SK-N-SH treated with all-trans-retinoic acid at 6 μM for 48 hours (cell line): ENCODE data around the gene MRPL4.

Source experiments
- ATAC-seq: fragments of 200-7000 bp; cut with Tn5 transposase; 3 replicates; pipeline ENCODE4 v1.9.1; 2020; ENCODE audit warnings: mild to moderate bottlenecking, moderate library complexity
- ARNTL ChIP-seq: fragments of 450-650 bp; formaldehyde crosslinking; IDR thresholded peaks from 2 replicates; pipeline ENCODE4 v1.5.0; 2020; ENCODE audit warnings: low read depth, mild to moderate bottlenecking, moderate library complexity, borderline replicate concordance
- BACH2 ChIP-seq: fragments of 250-450 bp; sonication (Bioruptor Pico); IDR thresholded peaks from 2 replicates; pipeline ENCODE4 v1.9.0; 2021; ENCODE audit warnings: mild to moderate bottlenecking, borderline replicate concordance
- CSRNP3 ChIP-seq: fragments of 250-450 bp; sonication (Bioruptor Pico); IDR thresholded peaks from 2 replicates; pipeline ENCODE4 v1.5.1; 2021; ENCODE audit warnings: mild to moderate bottlenecking, moderate library complexity
- ESRRG ChIP-seq: fragments of 250-450 bp; sonication (Bioruptor Pico); IDR thresholded peaks from 2 replicates; pipeline ENCODE4 v1.6.1; 2021; ENCODE audit warnings: mild to moderate bottlenecking
- GLIS3 ChIP-seq: fragments of 250-450 bp; sonication (Bioruptor Pico); IDR thresholded peaks from 2 replicates; pipeline ENCODE4 v1.5.0; 2020; ENCODE audit warnings: mild to moderate bottlenecking, moderate library complexity
- ISL1 ChIP-seq: fragments of 250-450 bp; sonication (Bioruptor Pico); IDR thresholded peaks from 2 replicates; pipeline ENCODE4 v2.1.2; 2022; ENCODE audit warnings: mild to moderate bottlenecking, moderate library complexity
- OSR1 ChIP-seq: fragments of 250-450 bp; sonication (Bioruptor Pico); IDR thresholded peaks from 2 replicates; pipeline ENCODE4 v1.8.0; 2022; ENCODE audit warnings: moderate library complexity, mild to moderate bottlenecking, inconsistent platforms
- PATZ1 ChIP-seq: fragments of 250-450 bp; sonication (Bioruptor Pico); IDR thresholded peaks from 2 replicates; pipeline ENCODE4 v1.8.0; 2020; ENCODE audit warnings: mild to moderate bottlenecking, moderate library complexity, borderline replicate concordance
- POU6F1 ChIP-seq: fragments of 250-450 bp; sonication (Bioruptor Pico); IDR thresholded peaks from 2 replicates; pipeline ENCODE4 v1.8.0; 2021; ENCODE audit warnings: low read depth, mild to moderate bottlenecking, moderate library complexity, borderline replicate concordance
- RARB ChIP-seq: fragments of 250-450 bp; sonication (Bioruptor Pico); IDR thresholded peaks from 2 replicates; pipeline ENCODE4 v1.8.0; 2021; ENCODE audit warnings: mild to moderate bottlenecking, moderate library complexity
- TCF4 ChIP-seq: fragments of 250-450 bp; sonication (Bioruptor Pico); IDR thresholded peaks from 2 replicates; pipeline ENCODE4 v1.8.0; 2021; ENCODE audit warnings: mild to moderate bottlenecking, moderate library complexity, borderline replicate concordance
- TOX ChIP-seq: fragments of 250-450 bp; sonication (Bioruptor Pico); IDR thresholded peaks from 2 replicates; pipeline ENCODE4 v1.8.0; 2021; ENCODE audit warnings: mild to moderate bottlenecking, moderate library complexity, borderline replicate concordance
- ZC3H10 ChIP-seq: fragments of 250-450 bp; sonication (Bioruptor Pico); IDR thresholded peaks from 2 replicates; pipeline ENCODE4 v1.5.1; 2021; ENCODE audit warnings: mild to moderate bottlenecking, moderate library complexity
- ZFP3 ChIP-seq: fragments of 250-450 bp; sonication (Bioruptor Pico); IDR thresholded peaks from 2 replicates; pipeline ENCODE4 v1.5.0; 2020; ENCODE audit warnings: mild to moderate bottlenecking, moderate library complexity
- ZFP30 ChIP-seq: fragments of 450-650 bp; formaldehyde crosslinking; IDR thresholded peaks from 2 replicates; pipeline ENCODE4 v1.5.0; 2022; ENCODE audit warnings: mild to moderate bottlenecking, moderate library complexity
- ZNF565 ChIP-seq: fragments of 450-650 bp; formaldehyde crosslinking; conservative IDR thresholded peaks from 2 replicates; pipeline ENCODE4 v1.5.0; 2020; ENCODE audit warnings: low read depth, mild to moderate bottlenecking, moderate library complexity
- ZNF70 ChIP-seq: fragments of 450-650 bp; formaldehyde crosslinking; IDR thresholded peaks from 2 replicates; pipeline ENCODE4 v1.5.0; 2020; ENCODE audit warnings: mild to moderate bottlenecking, moderate library complexity
- ZNF8 ChIP-seq: fragments of 450-650 bp; formaldehyde crosslinking; IDR thresholded peaks from 2 replicates; pipeline ENCODE4 v1.5.0; 2020; ENCODE audit warnings: mild to moderate bottlenecking, moderate library complexity
- TF ChIP-seq, protein P1 (sequence below): fragments of 250-450 bp; sonication (Bioruptor Pico); IDR thresholded peaks from 2 replicates; pipeline ENCODE4 v1.5.1; 2020; ENCODE audit warnings: low read depth, mild to moderate bottlenecking, moderate library complexity
- TF ChIP-seq, protein P2 (sequence below): fragments of 250-450 bp; sonication (Bioruptor Pico); IDR thresholded peaks from 2 replicates; pipeline ENCODE4 v1.5.0; 2020; ENCODE audit warnings: mild to moderate bottlenecking, moderate library complexity

MRPL4 gene

GRCh38 chr19:10226021-10226375, 26.0 kb upstream of the MRPL4 start:
- TF ChIP-seq, protein P1, sequence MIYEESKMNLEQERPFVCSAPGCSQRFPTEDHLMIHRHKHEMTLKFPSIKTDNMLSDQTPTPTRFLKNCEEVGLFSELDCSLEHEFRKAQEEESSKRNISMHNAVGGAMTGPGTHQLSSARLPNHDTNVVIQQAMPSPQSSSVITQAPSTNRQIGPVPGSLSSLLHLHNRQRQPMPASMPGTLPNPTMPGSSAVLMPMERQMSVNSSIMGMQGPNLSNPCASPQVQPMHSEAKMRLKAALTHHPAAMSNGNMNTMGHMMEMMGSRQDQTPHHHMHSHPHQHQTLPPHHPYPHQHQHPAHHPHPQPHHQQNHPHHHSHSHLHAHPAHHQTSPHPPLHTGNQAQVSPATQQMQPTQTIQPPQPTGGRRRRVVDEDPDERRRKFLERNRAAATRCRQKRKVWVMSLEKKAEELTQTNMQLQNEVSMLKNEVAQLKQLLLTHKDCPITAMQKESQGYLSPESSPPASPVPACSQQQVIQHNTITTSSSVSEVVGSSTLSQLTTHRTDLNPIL (CRISPR knock-in tag): no peak
- TF ChIP-seq ISL1 (CRISPR knock-in tag) (no peak), RARB (no peak), ZNF70 (no peak), CSRNP3 (no peak), ZNF8 (no peak), GLIS3 (CRISPR knock-in tag) (no peak), PATZ1 (CRISPR knock-in tag) (no peak), ARNTL (CRISPR knock-in tag) (no peak), POU6F1 (CRISPR knock-in tag) (no peak), BACH2 (no peak), ZC3H10 (CRISPR knock-in tag) (no peak), ZNF565 (CRISPR knock-in tag) (no peak), TOX (CRISPR knock-in tag) (no peak), ZFP3 (CRISPR knock-in tag) (no peak), ZFP30 (CRISPR knock-in tag) (no peak), ESRRG (CRISPR knock-in tag) (no peak), OSR1 (CRISPR knock-in tag) (no peak)
- TF ChIP-seq, protein P2, sequence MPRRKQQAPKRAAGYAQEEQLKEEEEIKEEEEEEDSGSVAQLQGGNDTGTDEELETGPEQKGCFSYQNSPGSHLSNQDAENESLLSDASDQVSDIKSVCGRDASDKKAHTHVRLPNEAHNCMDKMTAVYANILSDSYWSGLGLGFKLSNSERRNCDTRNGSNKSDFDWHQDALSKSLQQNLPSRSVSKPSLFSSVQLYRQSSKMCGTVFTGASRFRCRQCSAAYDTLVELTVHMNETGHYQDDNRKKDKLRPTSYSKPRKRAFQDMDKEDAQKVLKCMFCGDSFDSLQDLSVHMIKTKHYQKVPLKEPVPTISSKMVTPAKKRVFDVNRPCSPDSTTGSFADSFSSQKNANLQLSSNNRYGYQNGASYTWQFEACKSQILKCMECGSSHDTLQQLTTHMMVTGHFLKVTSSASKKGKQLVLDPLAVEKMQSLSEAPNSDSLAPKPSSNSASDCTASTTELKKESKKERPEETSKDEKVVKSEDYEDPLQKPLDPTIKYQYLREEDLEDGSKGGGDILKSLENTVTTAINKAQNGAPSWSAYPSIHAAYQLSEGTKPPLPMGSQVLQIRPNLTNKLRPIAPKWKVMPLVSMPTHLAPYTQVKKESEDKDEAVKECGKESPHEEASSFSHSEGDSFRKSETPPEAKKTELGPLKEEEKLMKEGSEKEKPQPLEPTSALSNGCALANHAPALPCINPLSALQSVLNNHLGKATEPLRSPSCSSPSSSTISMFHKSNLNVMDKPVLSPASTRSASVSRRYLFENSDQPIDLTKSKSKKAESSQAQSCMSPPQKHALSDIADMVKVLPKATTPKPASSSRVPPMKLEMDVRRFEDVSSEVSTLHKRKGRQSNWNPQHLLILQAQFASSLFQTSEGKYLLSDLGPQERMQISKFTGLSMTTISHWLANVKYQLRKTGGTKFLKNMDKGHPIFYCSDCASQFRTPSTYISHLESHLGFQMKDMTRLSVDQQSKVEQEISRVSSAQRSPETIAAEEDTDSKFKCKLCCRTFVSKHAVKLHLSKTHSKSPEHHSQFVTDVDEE: no peak
- ATAC-seq: no peak

- no peak for TF ChIP-seq ZNF8
- peak; percentile 74 for TF ChIP-seq TCF4 (CRISPR knock-in tag)
- no peak for TF ChIP-seq CSRNP3
- no peak for ATAC-seq
Measured at GRCh38 chr19:10226376-10227025, 25.5 kb upstream of the MRPL4 start.
